ENCODE data around the gene ISG20. TPM values are rescaled to one million over a fixed set of nuclear protein-coding genes. Genes with fewer than 3 reads are reported as not detected.

ISG20 gene
- total RNA-seq, 4 donors from 2014 or later: 4.3 to 26.7 (median 11.8) TPM

DNA sequence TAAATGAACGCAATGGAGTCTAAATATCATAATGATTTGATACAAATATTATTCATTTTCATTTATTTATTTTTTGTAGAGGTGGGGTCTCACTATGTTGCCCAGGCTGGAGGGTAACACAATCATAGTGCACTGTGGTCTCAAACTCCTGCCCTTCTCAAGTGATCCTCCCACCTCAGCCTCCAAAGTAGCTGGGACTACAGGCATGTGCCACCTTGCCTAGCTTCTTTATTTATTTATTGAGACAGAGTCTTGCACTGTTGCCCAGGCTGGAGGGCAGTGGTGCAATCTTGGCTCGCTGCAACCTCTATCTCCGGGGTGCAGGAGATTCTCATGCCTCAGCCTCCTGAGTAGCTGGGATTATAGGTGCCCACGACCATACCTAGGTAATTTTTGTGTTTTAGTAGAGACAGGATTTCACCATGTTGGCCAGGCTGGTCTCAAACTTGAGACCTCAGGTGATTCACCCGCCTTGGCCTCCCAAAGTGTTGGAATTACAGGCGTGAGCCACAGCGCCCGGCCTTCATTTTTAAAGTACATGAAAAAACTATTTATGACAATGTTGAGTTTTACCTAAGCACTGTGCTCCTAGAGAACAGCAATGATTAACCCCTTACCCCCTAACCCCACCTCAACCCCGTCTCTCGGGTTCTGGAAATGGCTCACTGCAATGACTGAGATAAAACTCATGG is 21.6 kb upstream of the ISG20 start:
- H3K4me3 ChIP-seq (ENCODE audit: low read depth, poor library complexity, severe bottlenecking): no peak overlapping the region
- TF ChIP-seq, protein P1, sequence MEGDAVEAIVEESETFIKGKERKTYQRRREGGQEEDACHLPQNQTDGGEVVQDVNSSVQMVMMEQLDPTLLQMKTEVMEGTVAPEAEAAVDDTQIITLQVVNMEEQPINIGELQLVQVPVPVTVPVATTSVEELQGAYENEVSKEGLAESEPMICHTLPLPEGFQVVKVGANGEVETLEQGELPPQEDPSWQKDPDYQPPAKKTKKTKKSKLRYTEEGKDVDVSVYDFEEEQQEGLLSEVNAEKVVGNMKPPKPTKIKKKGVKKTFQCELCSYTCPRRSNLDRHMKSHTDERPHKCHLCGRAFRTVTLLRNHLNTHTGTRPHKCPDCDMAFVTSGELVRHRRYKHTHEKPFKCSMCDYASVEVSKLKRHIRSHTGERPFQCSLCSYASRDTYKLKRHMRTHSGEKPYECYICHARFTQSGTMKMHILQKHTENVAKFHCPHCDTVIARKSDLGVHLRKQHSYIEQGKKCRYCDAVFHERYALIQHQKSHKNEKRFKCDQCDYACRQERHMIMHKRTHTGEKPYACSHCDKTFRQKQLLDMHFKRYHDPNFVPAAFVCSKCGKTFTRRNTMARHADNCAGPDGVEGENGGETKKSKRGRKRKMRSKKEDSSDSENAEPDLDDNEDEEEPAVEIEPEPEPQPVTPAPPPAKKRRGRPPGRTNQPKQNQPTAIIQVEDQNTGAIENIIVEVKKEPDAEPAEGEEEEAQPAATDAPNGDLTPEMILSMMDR (IDR thresholded peaks at IDR 0.05): no peak
- TF ChIP-seq POLR2A (IDR thresholded peaks at IDR 0.05): no peak
- intact Hi-C loops (cut with DNase I; ENCODE audit: low total_unique reads): loop anchor here (10.0 kb wide), 1 partner anchor 142 kb away; no protein-coding TSS in a partner anchor
- WGBS, 2 donors: 92 to 93% methylated on average over 10 of the region's 10 CpGs
- DNase-seq (ENCODE audit: low spot score in 2 of 2): no peak

DNA sequence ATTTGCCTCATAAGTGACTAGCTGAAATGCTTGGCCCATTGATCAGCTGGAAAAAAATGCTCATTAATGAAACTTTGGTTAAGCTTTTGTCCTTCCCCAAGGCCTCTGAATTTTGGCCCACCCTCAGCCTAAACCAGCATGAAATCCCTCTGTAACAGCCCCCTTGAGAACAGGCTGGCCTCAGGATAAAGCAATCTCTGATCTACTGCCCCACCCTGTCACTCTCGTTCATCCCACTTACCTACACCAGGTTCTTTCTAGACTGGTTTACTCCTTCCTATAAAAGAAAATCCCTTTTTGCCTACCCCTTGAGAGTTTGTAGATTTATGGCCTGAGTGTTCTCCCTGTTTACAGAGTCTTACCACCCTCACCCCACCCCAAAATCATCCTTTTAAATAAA is 21.0 kb upstream of the ISG20 start:
- no peak for TF ChIP-seq POLR2A (IDR thresholded peaks at IDR 0.05)
- TF ChIP-seq, protein P1 (IDR thresholded peaks at IDR 0.05): no peak
- no peak for DNase-seq (ENCODE audit: low spot score in 2 of 2)
- no peak overlapping the region for H3K4me3 ChIP-seq (ENCODE audit: low read depth, poor library complexity, severe bottlenecking)
- WGBS, 2 donors: 63 to 72% methylated on average over 1 of the region's 1 CpG
- intact Hi-C loops (cut with DNase I; ENCODE audit: low total_unique reads): loop anchor here (10.0 kb wide), 1 partner anchor 143 kb away; no protein-coding TSS in a partner anchor

DNA sequence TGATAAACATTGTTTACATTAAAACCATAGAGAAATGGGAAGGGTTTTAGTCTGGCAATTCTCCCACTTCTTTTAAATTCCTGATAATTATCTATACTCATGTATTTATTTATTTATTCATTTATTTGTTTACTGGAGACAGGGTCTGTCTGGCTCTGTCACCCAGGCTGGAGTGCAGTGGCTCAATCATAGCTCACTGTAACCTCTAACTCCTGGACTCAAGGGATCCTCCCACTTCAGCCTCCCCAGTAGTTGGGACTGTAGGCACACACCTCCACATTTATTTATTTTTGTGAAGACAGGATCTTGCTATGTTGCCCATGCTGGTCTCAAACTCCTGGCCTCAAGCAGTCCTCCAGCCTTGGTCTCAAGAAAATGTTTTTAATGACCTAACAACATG is 20.1 kb upstream of the ISG20 start:
- H3K4me3 ChIP-seq (ENCODE audit: low read depth, poor library complexity, severe bottlenecking): no peak overlapping the region
- intact Hi-C loops (cut with DNase I; ENCODE audit: low total_unique reads): loop anchor here (10.0 kb wide), 1 partner anchor 144 kb away; no protein-coding TSS in a partner anchor
- TF ChIP-seq, protein P1 (IDR thresholded peaks at IDR 0.05): no peak
- no peak for TF ChIP-seq POLR2A (IDR thresholded peaks at IDR 0.05)
- no peak for DNase-seq (ENCODE audit: low spot score in 2 of 2)

DNA sequence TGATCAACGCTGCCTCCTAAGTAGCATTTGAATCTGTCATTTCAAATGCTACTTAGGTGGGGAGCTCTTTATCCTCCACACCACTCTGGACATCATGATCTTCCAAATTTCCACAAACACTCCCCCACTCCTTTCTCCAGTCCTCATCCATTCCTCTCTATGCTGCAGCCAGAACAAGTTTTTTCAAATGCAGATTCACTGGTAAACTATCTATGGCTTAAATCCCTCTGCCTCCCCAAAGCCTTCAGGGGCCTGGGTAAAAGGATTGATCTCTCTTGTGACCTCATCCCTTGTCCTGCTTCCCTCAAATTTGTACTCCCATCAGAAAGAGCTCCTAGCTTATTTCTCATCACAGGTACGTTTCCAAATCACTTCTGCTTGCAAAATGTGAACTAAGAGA is 19.0 kb upstream of the ISG20 start:
- no peak for TF ChIP-seq POLR2A (IDR thresholded peaks at IDR 0.05)
- TF ChIP-seq, protein P1 (IDR thresholded peaks at IDR 0.05): no peak
- no peak overlapping the region for H3K4me3 ChIP-seq (ENCODE audit: low read depth, poor library complexity, severe bottlenecking)
- WGBS, 2 donors: 88 to 90% methylated on average over 2 of the region's 2 CpGs
- intact Hi-C loops (cut with DNase I; ENCODE audit: low total_unique reads): loop anchor here (10.0 kb wide), 1 partner anchor 145 kb away; no protein-coding TSS in a partner anchor
- no peak for DNase-seq (ENCODE audit: low spot score in 2 of 2)

DNA sequence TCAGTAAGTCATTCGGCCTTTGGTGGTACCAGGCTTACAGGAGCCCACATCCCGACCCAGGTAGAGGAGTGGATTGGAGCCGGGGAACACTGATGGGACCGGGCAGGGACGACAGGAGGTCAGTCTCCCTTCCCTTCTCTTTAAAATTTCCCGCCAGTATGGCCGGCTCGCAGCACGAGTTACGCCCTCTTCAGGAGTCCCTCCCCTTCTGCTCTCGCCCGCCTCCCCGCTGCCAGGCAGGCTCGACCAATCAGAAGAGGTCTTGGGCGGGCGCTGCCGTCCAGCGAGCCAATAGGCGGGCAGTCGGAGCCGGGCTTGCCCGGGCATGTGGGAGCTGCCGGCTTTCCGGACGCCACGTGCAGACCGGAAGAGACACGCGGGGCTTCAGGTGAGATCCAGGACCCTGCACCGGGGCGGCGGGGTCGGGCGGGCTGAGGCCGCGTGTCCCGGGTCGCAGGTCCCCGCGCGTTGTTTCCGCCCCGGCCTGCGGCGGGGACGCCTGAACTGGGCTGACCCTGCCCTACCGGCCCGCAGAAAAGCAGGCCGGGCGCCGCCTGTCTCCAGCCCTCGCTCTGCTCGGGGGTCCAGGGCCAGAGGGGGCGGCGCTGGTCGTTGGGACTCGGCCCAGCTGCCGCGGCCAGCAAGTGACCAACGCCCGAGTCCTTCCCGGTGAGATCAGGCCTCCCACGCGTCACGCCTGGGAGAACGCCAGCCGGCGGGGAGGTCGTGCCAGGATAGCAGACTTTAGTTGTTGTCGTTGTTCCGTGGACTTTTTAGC is 17.6 kb upstream of the ISG20 start, which contains the start of gene AEN:
AEN (plus strand) TSS at position 346 of the 778 bp plus-strand sequence. CDS start 4,870 bp downstream, outside the sequence.
- WGBS, 2 donors: 0 to 1% methylated on average over 44 to 50 of the region's 71 CpGs
- TF ChIP-seq POLR2A (IDR thresholded peaks at IDR 0.05): no peak
- TF ChIP-seq, protein P1 (IDR thresholded peaks at IDR 0.05): no peak
- peak within 1 kb of the TSS; percentile 62 for H3K4me3 ChIP-seq (ENCODE audit: low read depth, poor library complexity, severe bottlenecking)
- DNase-seq (ENCODE audit: low spot score in 2 of 2): peak; percentile 95 to 99
- intact Hi-C loops (cut with DNase I; ENCODE audit: low total_unique reads): no loop called here
